Measurements from ENCODE around the gene VPS37B.

DNA sequence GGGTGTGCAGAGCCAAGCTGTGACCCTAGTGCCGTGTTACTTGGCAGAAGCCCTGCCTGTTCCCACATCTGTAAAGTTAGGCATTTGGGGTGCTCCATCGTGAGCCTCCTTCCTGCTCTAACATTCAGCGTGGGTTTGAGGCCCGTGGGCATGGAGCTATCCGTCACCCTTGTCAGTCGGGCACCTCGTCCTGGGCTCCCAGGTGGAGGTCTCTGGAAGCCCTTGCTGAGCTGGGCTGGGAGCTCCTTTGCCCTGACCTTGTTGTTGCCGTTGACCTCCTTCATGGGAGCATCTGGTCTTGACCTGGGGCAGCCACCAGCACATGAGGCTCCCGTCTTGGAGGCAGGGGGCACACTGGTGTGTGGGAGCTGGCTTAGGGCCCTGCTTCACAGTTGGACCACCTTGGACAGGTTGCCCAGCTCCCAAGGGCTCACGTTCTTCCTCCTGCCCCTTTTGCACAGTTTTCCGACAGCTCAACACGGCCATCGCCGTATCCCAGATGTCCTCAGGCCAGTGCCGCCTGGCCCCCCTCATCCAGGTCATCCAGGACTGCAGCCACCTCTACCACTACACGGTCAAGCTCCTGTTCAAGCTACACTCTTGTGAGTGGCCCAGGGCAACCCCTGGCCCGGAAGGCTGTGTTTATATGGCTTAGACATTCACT lies 42.2 kb downstream of the VPS37B start:
- TF ChIP-seq, protein P1, sequence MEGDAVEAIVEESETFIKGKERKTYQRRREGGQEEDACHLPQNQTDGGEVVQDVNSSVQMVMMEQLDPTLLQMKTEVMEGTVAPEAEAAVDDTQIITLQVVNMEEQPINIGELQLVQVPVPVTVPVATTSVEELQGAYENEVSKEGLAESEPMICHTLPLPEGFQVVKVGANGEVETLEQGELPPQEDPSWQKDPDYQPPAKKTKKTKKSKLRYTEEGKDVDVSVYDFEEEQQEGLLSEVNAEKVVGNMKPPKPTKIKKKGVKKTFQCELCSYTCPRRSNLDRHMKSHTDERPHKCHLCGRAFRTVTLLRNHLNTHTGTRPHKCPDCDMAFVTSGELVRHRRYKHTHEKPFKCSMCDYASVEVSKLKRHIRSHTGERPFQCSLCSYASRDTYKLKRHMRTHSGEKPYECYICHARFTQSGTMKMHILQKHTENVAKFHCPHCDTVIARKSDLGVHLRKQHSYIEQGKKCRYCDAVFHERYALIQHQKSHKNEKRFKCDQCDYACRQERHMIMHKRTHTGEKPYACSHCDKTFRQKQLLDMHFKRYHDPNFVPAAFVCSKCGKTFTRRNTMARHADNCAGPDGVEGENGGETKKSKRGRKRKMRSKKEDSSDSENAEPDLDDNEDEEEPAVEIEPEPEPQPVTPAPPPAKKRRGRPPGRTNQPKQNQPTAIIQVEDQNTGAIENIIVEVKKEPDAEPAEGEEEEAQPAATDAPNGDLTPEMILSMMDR (conservative IDR thresholded peaks at IDR 0.05 in 1 of 2, IDR thresholded peaks at IDR 0.05 in 1 of 2; ENCODE audit: low read depth in 1 of 2, low read length in 2 of 2) = no peak
- no peak for TF ChIP-seq EZH2 (IDR thresholded peaks at IDR 0.05; ENCODE audit: low read length, missing control alignments)
